Uterus (tissue), 4 donors: ENCODE data around the gene C2orf49. TPM values are rescaled to one million over a fixed set of nuclear protein-coding genes. Genes with fewer than 3 reads are reported as not detected.

ENCODE experiments used
- DNase-seq, 2 donors: peaks; one replicate each; pipeline ENCODE4 v3.0.0-alpha.2; 2019 to 2020
- H3K27ac ChIP-seq, 2 donors: fragments of 200-600 bp; sonication (generic); 1 replicate in 1 of 2; 2 replicates in 1 of 2; pipeline ENCODE4 v1.5.1; 2016 to 2018
- H3K27me3 ChIP-seq, 2 donors: fragments of 200-600 bp; sonication (generic); one replicate each; pipeline ENCODE4 v1.5.1; 2018 to 2019; ENCODE audit warnings: control low read depth in 1 of 2
- H3K36me3 ChIP-seq, 2 donors: fragments of 200-600 bp; sonication (generic); one replicate each; pipeline ENCODE4 v1.5.1; 2019; ENCODE audit warnings: control low read depth in 1 of 2
- H3K4me1 ChIP-seq, 2 donors: fragments of 200-600 bp; sonication (generic); one replicate each; pipeline ENCODE4 v1.5.1; 2018 to 2019; ENCODE audit warnings: control low read depth in 1 of 2
- H3K4me3 ChIP-seq, 2 donors: fragments of 200-600 bp; sonication (generic); 1 replicate in 1 of 2; 2 replicates in 1 of 2; pipeline ENCODE4 v1.5.1; 2018 to 2019; ENCODE audit warnings: mild to moderate bottlenecking in 1 of 2
- H3K9me3 ChIP-seq, 2 donors: fragments of 200-600 bp; sonication (generic); one replicate each; pipeline ENCODE4 v1.5.1; 2019; ENCODE audit warnings: control low read depth in 1 of 2
- CTCF ChIP-seq, 4 experiments: fragments of 200-600 bp in 2 of 4; fragments of 450-650 bp in 2 of 4; sonication (generic) in 2 of 4; IDR thresholded peaks; one replicate each; pipeline ENCODE4 v1.5.1; 2016 to 2019; ENCODE audit warnings: antibody characterized with exemption in 4 of 4, mild to moderate bottlenecking in 2 of 4, moderate library complexity in 1 of 4
- POLR2A ChIP-seq, 2 donors: fragments of 450-650 bp; IDR thresholded peaks; one replicate each; pipeline ENCODE4 v1.6.1; 2016; ENCODE audit warnings: antibody characterized with exemption in 2 of 2, mild to moderate bottlenecking in 1 of 2, moderate library complexity in 1 of 2
- intact Hi-C: fragments of 100-400 bp; cut with DNase I; formaldehyde crosslinking; loops from one replicate; pipeline ENCODE4 v1.15.1; 2023; ENCODE audit warnings: low total_unique reads
- total RNA-seq, 4 donors: library from RNA; depleted of rRNA in 3 of 4; stranded (reverse); fragments of >200 nt in 3 of 4; gene quantifications; one replicate each; pipeline versions ENCODE4 v1.1.0 to v1.2.4, GENCODE V29; 2014 to 2023
- donor health status: DM: yes; HTN: yes; CAD: no.

C2orf49 gene
- total RNA-seq, 4 donors from 2014 or later, result 10.2 to 62.6 (median 22.8) TPM

- TF ChIP-seq POLR2A (IDR thresholded peaks at IDR 0.05) (no peak), CTCF (IDR thresholded peaks at IDR 0.05) (no peak)
- Histone ChIP-seq H3K27me3 (no peaks in the 10 kb centered on the region), H3K9me3 (peaks cover 0 to 7% of the 10 kb centered on the region in 2 donors), H3K4me1 (peaks cover 0 to 3% of the 10 kb centered on the region in 2 donors), H3K27ac (no peak overlapping the region), H3K4me3 (no peak overlapping the region), H3K36me3 (no peaks in the 10 kb centered on the region)
- intact Hi-C loops, result no loop called here
- DNase-seq, result no peak
Observed at GRCh38 chr2:105361102-105361889, 24.0 kb downstream of the C2orf49 start.

- no peak for DNase-seq
- Histone ChIP-seq H3K4me1 (peaks cover 0 to 3% of the 10 kb centered on the region in 2 donors), H3K36me3 (no peaks in the 10 kb centered on the region), H3K9me3 (no peaks in the 10 kb centered on the region), H3K27me3 (no peaks in the 10 kb centered on the region), H3K4me3 (no peak overlapping the region), H3K27ac (no peak overlapping the region)
- intact Hi-C loops, result no loop called here
- TF ChIP-seq CTCF (IDR thresholded peaks at IDR 0.05) (no peak), POLR2A (IDR thresholded peaks at IDR 0.05) (no peak)
Observed at GRCh38 chr2:105362862-105363591, 25.7 kb downstream of the C2orf49 start.

GRCh38 chr2:105364436-105365139, 27.2 kb downstream of the C2orf49 start:
- H3K27me3 ChIP-seq, result no peaks in the 10 kb centered on the region
- DNase-seq, result no peak
- H3K4me1 ChIP-seq, result peaks cover 0 to 3% of the 10 kb centered on the region in 2 donors
- intact Hi-C loops, result loop anchor here (5.0 kb wide), 1 partner anchor 158 kb away; no protein-coding TSS in a partner anchor
- H3K9me3 ChIP-seq, result no peaks in the 10 kb centered on the region
- H3K27ac ChIP-seq, result no peak overlapping the region
- no peak overlapping the region for H3K4me3 ChIP-seq
- no peaks in the 10 kb centered on the region for H3K36me3 ChIP-seq
- TF ChIP-seq POLR2A (IDR thresholded peaks at IDR 0.05) (no peak), CTCF (IDR thresholded peaks at IDR 0.05) (no peak)

- H3K36me3 ChIP-seq, result no peaks in the 10 kb centered on the region
- TF ChIP-seq POLR2A (IDR thresholded peaks at IDR 0.05), result no peak
- no peak for TF ChIP-seq CTCF (IDR thresholded peaks at IDR 0.05)
- intact Hi-C loops, result loop anchor here (5.0 kb wide), 1 partner anchor 157 kb away; no protein-coding TSS in a partner anchor
Observed at GRCh38 chr2:105365206-105365605, 27.9 kb downstream of the C2orf49 start.

More at GRCh38 chr2:105365206-105365605, 27.9 kb downstream of the C2orf49 start:
- Histone ChIP-seq H3K27me3 (no peaks in the 10 kb centered on the region), H3K9me3 (no peaks in the 10 kb centered on the region), H3K4me3 (no peak overlapping the region), H3K4me1 (peaks cover 0 to 3% of the 10 kb centered on the region in 2 donors), H3K27ac (no peak overlapping the region)
- no peak for DNase-seq
